ENCODE results near the gene CST9.
"Not testable (repeated sequence)": the region's sequence is repeated elsewhere in the genome, so short reads cannot be mapped to it uniquely, and the experiment has no call there.

CST9 gene

GRCh38 chr20:23582293-23582692 is 23.4 kb downstream of the CST9 start:
- no peak overlapping the region for H3K27ac ChIP-seq (ENCODE audit: low read length)
- TF ChIP-seq EZH2phosphoT487 (IDR thresholded peaks at IDR 0.05; ENCODE audit: low read length) (no peak), CTCF (IDR thresholded peaks at IDR 0.05; ENCODE audit: low read length) (no peak), EZH2 (optimal IDR thresholded peaks at IDR 0.05; ENCODE audit: low read depth, low read length) (no peak)
- H3K36me3 ChIP-seq (replicated peaks; ENCODE audit: insufficient read depth, low read length), result no peaks in the 10 kb centered on the region

GRCh38 chr20:23581833-23582232 is 23.9 kb downstream of the CST9 start:
- H3K36me3 ChIP-seq (replicated peaks; ENCODE audit: insufficient read depth, low read length); H3K79me2 ChIP-seq (ENCODE audit: low read length); H3K4me1 ChIP-seq (ENCODE audit: low read length); H3F3A ChIP-seq (ENCODE audit: insufficient read depth, low read length); H3K4me2 ChIP-seq (ENCODE audit: low read depth, low read length); H2AFZ ChIP-seq (ENCODE audit: low read length); H3K4me3 ChIP-seq (ENCODE audit: low read length); H3K27ac ChIP-seq (ENCODE audit: low read length); H4K20me1 ChIP-seq (ENCODE audit: insufficient read depth, low read length); H3K9me3 ChIP-seq (replicated peaks; ENCODE audit: insufficient read depth, low read length); H3K9me2 ChIP-seq (replicated peaks; ENCODE audit: insufficient read depth, low read length); DNase-seq; H3K27me3 ChIP-seq (replicated peaks; ENCODE audit: insufficient read depth, low read length); H3K9ac ChIP-seq (ENCODE audit: low read length): not testable (repeated sequence)

More at GRCh38 chr20:23582293-23582692, 23.4 kb downstream of the CST9 start:
- Histone ChIP-seq H3K9ac (ENCODE audit: low read length) (no peak overlapping the region), H3K79me2 (ENCODE audit: low read length) (no peaks in the 10 kb centered on the region), H3K27me3 (replicated peaks; ENCODE audit: insufficient read depth, low read length) (no peaks in the 10 kb centered on the region), H3K9me3 (replicated peaks; ENCODE audit: insufficient read depth, low read length) (no peaks in the 10 kb centered on the region), H3K4me1 (ENCODE audit: low read length) (no peaks in the 10 kb centered on the region), H3K4me3 (ENCODE audit: low read length) (no peak overlapping the region), H4K20me1 (ENCODE audit: insufficient read depth, low read length) (no peaks in the 10 kb centered on the region), H2AFZ (ENCODE audit: low read length) (no peak overlapping the region), H3K9me2 (replicated peaks; ENCODE audit: insufficient read depth, low read length) (no peaks in the 10 kb centered on the region), H3F3A (ENCODE audit: insufficient read depth, low read length) (no peaks in the 10 kb centered on the region), H3K4me2 (ENCODE audit: low read depth, low read length) (no peak overlapping the region)
- DNase-seq, result no peak

GRCh38 chr20:23574977-23575376 is 30.7 kb downstream of the CST9 start:
- Histone ChIP-seq H3K79me2 (ENCODE audit: low read length) (no peaks in the 10 kb centered on the region), H3F3A (ENCODE audit: insufficient read depth, low read length) (no peaks in the 10 kb centered on the region), H3K27ac (ENCODE audit: low read length) (no peak overlapping the region), H3K9me3 (replicated peaks; ENCODE audit: insufficient read depth, low read length) (no peaks in the 10 kb centered on the region), H2AFZ (ENCODE audit: low read length) (no peak overlapping the region), H3K4me3 (ENCODE audit: low read length) (no peak overlapping the region), H3K27me3 (replicated peaks; ENCODE audit: insufficient read depth, low read length) (no peaks in the 10 kb centered on the region), H4K20me1 (ENCODE audit: insufficient read depth, low read length) (no peaks in the 10 kb centered on the region), H3K9me2 (replicated peaks; ENCODE audit: insufficient read depth, low read length) (no peaks in the 10 kb centered on the region), H3K9ac (ENCODE audit: low read length) (no peak overlapping the region), H3K4me2 (ENCODE audit: low read depth, low read length) (no peak overlapping the region), H3K36me3 (replicated peaks; ENCODE audit: insufficient read depth, low read length) (no peaks in the 10 kb centered on the region), H3K4me1 (ENCODE audit: low read length) (no peaks in the 10 kb centered on the region)
- TF ChIP-seq EZH2 (optimal IDR thresholded peaks at IDR 0.05; ENCODE audit: low read depth, low read length) (no peak), CTCF (IDR thresholded peaks at IDR 0.05; ENCODE audit: low read length) (no peak), EZH2phosphoT487 (IDR thresholded peaks at IDR 0.05; ENCODE audit: low read length) (no peak)
- no peak for DNase-seq

GRCh38 chr20:23570178-23570760 is 35.4 kb downstream of the CST9 start:
- Histone ChIP-seq H3K27me3 (replicated peaks; ENCODE audit: insufficient read depth, low read length) (no peaks in the 10 kb centered on the region), H3K79me2 (ENCODE audit: low read length) (no peaks in the 10 kb centered on the region), H3K4me3 (ENCODE audit: low read length) (no peak overlapping the region), H4K20me1 (ENCODE audit: insufficient read depth, low read length) (no peaks in the 10 kb centered on the region), H3K27ac (ENCODE audit: low read length) (no peak overlapping the region), H3K9ac (ENCODE audit: low read length) (no peak overlapping the region), H3K4me2 (ENCODE audit: low read depth, low read length) (no peak overlapping the region), H3K36me3 (replicated peaks; ENCODE audit: insufficient read depth, low read length) (no peaks in the 10 kb centered on the region), H3K4me1 (ENCODE audit: low read length) (no peaks in the 10 kb centered on the region), H3K9me2 (replicated peaks; ENCODE audit: insufficient read depth, low read length) (no peaks in the 10 kb centered on the region), H3K9me3 (replicated peaks; ENCODE audit: insufficient read depth, low read length) (no peaks in the 10 kb centered on the region), H2AFZ (ENCODE audit: low read length) (no peak overlapping the region), H3F3A (ENCODE audit: insufficient read depth, low read length) (no peaks in the 10 kb centered on the region)
- no peak for TF ChIP-seq EZH2phosphoT487 (IDR thresholded peaks at IDR 0.05; ENCODE audit: low read length)
- no peak for TF ChIP-seq CTCF (IDR thresholded peaks at IDR 0.05; ENCODE audit: low read length)
- TF ChIP-seq EZH2 (optimal IDR thresholded peaks at IDR 0.05; ENCODE audit: low read depth, low read length), result no peak
- DNase-seq, result no peak
